GM12872 (cell line): ENCODE results near the gene CFH.

Experiments used
- CTCF ChIP-seq: IDR thresholded peaks from 3 replicates; pipeline ENCODE4 v1.5.1; 2011; ENCODE audit warnings: low read depth, mild to moderate bottlenecking, low read length, moderate library complexity; ENCODE audit not compliant: insufficient read depth

The CFH gene

GRCh38 chr1:196774175-196774574 lies 122.3 kb downstream of the CFH start:
- TF ChIP-seq CTCF: no peak

- no peak for TF ChIP-seq CTCF
These were observed 122.8 kb downstream of the CFH start, which contains the start of gene CFHR3 for GRCh38 chr1:196774603-196775002. Gene CFHR3 (plus strand): TSS chr1:196774840. CDS start chr1:196774887, 47 bp downstream.

- TF ChIP-seq CTCF: no peak
These were observed 125.8 kb downstream of the CFH start for GRCh38 chr1:196777603-196778002.

GRCh38 chr1:196779093-196779492 lies 127.2 kb downstream of the CFH start:
- 0 out of 3 replicates have a peak, but pooled peaks have one; percentile 3 for TF ChIP-seq CTCF
